SK-N-SH (cell line): ENCODE results near the gene CORO1A. TPM values are rescaled to one million over a fixed set of nuclear protein-coding genes. Genes with fewer than 3 reads are reported as not detected.
"Not testable (repeated sequence)": the region's sequence is repeated elsewhere in the genome, so short reads cannot be mapped to it uniquely, and the experiment has no call there.

Source experiments
- CTCF ChIA-PET: fragments of 300-600, 350-600 bp; formaldehyde crosslinking; extraction: SDS; loops from one replicate; lab custom pipeline; 2021; lab: Yijun Ruan, JAX
- POLR2A ChIA-PET: fragments of 350-600 bp; sonication (Branson Sonifier 250); formaldehyde crosslinking; extraction: SDS; loops from one replicate; lab custom pipeline; 2020; ENCODE audit warnings: antibody characterized with exemption, inconsistent platforms; lab: Yijun Ruan, JAX
- DNase-seq: peaks from one replicate; pipeline ENCODE4 v3.0.0; 2012
- H2AFZ ChIP-seq: fragments of 200-600 bp; sonication (generic); 2 replicates; pipeline ENCODE4 v1.8.1; 2016; ENCODE audit warnings: antibody characterized with exemption, mild to moderate bottlenecking, low read depth
- H3F3A ChIP-seq: fragments of 200-600 bp; sonication (generic); replicated peaks from 2 replicates; pipeline ENCODE3; 2016; ENCODE audit warnings: antibody characterized with exemption, mild to moderate bottlenecking; ENCODE audit not compliant: insufficient read depth
- H3K27ac ChIP-seq, 2 experiments: fragments of 200-500 bp in 1 of 2; fragments of 200-600 bp in 1 of 2; sonication (Bioruptor generic) in 1 of 2; sonication (generic), shearing (Covaris generic) in 1 of 2; 2 replicates each; pipeline versions ENCODE4 v1.5.1 to v1.6.1; 2014 to 2016; ENCODE audit warnings: low read depth in 2 of 2, inconsistent platforms in 1 of 2, low read length in 1 of 2, mild to moderate bottlenecking in 1 of 2, mixed read lengths in 1 of 2
- H3K27me3 ChIP-seq: fragments of 200-600 bp; sonication (generic), shearing (Covaris generic); 2 replicates; pipeline ENCODE4 v1.6.1; 2016; ENCODE audit warnings: mixed run types; ENCODE audit not compliant: insufficient read depth
- H3K36me3 ChIP-seq, 2 experiments: fragments of 200-500 bp in 1 of 2; fragments of 200-600 bp in 1 of 2; sonication (Bioruptor generic) in 1 of 2; sonication (generic) in 1 of 2; replicated peaks in 1 of 2; 2 replicates each; pipeline versions ENCODE3 to v1.5.1; 2014 to 2016; ENCODE audit warnings: low read length in 1 of 2, mild to moderate bottlenecking in 1 of 2; ENCODE audit not compliant: insufficient read depth in 2 of 2, control insufficient read depth in 1 of 2
- H3K4me1 ChIP-seq, 2 experiments: fragments of 200-500 bp in 1 of 2; fragments of 200-600 bp in 1 of 2; sonication (Bioruptor generic) in 1 of 2; sonication (generic), shearing (Covaris generic) in 1 of 2; 2 replicates each; pipeline versions ENCODE4 v1.5.1 to v1.6.1; 2014 to 2016; ENCODE audit warnings: low read depth in 1 of 2, low read length in 1 of 2, mixed run types in 1 of 2; ENCODE audit not compliant: insufficient read depth in 2 of 2, control insufficient read depth in 1 of 2
- H3K4me2 ChIP-seq: fragments of 200-600 bp; sonication (generic), shearing (Covaris generic); 2 replicates; pipeline ENCODE4 v1.6.1; 2017; ENCODE audit warnings: mixed run types
- H3K4me3 ChIP-seq, 2 experiments: fragments of 200-500 bp in 1 of 2; fragments of 200-600 bp in 1 of 2; sonication (Bioruptor generic) in 1 of 2; sonication (generic), shearing (Covaris generic) in 1 of 2; 2 replicates each; pipeline versions ENCODE4 v1.5.1 to v1.8.1; 2014 to 2016; ENCODE audit warnings: low read depth in 2 of 2, inconsistent platforms in 1 of 2, low read length in 1 of 2, mild to moderate bottlenecking in 1 of 2, mixed read lengths in 1 of 2, moderate library complexity in 1 of 2
- H3K79me2 ChIP-seq: fragments of 200-600 bp; sonication (generic); 2 replicates; pipeline ENCODE4 v1.8.1; 2017; ENCODE audit warnings: mild to moderate bottlenecking; ENCODE audit not compliant: insufficient read depth
- H3K9ac ChIP-seq: fragments of 200-600 bp; sonication (generic); 2 replicates; pipeline ENCODE4 v1.6.1; 2017; ENCODE audit warnings: mixed run types
- H3K9me2 ChIP-seq: fragments of 200-600 bp; sonication (generic); 2 replicates; pipeline ENCODE4 v1.6.1; 2017; ENCODE audit warnings: mixed run types
- H3K9me3 ChIP-seq: fragments of 200-600 bp; sonication (generic); 2 replicates; pipeline ENCODE4 v1.6.1; 2017; ENCODE audit warnings: mixed run types, mild to moderate bottlenecking, moderate library complexity
- H4K20me1 ChIP-seq: fragments of 200-600 bp; sonication (generic); 2 replicates; pipeline ENCODE4 v1.6.1; 2017; ENCODE audit warnings: mild to moderate bottlenecking, mixed run types; ENCODE audit not compliant: insufficient read depth
- WGBS: methylation state at CpG from one replicate; pipeline ENCODE4 v1.1.6; 2017; ENCODE audit warnings: low lambda C conversion rate; 5-methylcytosine and 5-hydroxymethylcytosine counted together
- polyA plus RNA-seq, 3 experiments: library from polyadenylated mRNA; depleted of rRNA; stranded (reverse); fragments of >200 nt; gene quantifications; 2 replicates each; pipeline ENCODE4 v1.2.3, GENCODE V29; 2012

CORO1A gene
- polyA plus RNA-seq, 1 of the 3 experiments (the other 2 are of a cell fraction) = 13.5 TPM

GRCh38 chr16:30205541-30206236 is 22.3 kb downstream of the CORO1A start:
- H3K9ac ChIP-seq, H2AFZ ChIP-seq, H3K27ac ChIP-seq, H3K27me3 ChIP-seq, H3K36me3 ChIP-seq, H3K9me2 ChIP-seq, H3K79me2 ChIP-seq, H4K20me1 ChIP-seq, H3K4me1 ChIP-seq, H3K9me3 ChIP-seq, H3F3A ChIP-seq, POLR2A ChIA-PET, DNase-seq, CTCF ChIA-PET: not testable (repeated sequence)
- peak overlapping the region in 1 of 2 experiments; percentile 50; a peak in 2 of 4 replicates for H3K4me3 ChIP-seq
- H3K4me2 ChIP-seq = peak overlapping the region; percentile 73
- 0% methylated on average over 6 of the region's 52 CpGs for WGBS

GRCh38 chr16:30206252-30206651 is 22.9 kb downstream of the CORO1A start:
- H3K4me1 ChIP-seq, H3K4me2 ChIP-seq, CTCF ChIA-PET, H3F3A ChIP-seq, DNase-seq, H3K9me2 ChIP-seq, H2AFZ ChIP-seq, H3K79me2 ChIP-seq, H3K27me3 ChIP-seq, H3K9ac ChIP-seq, POLR2A ChIA-PET, H4K20me1 ChIP-seq, H3K27ac ChIP-seq, H3K9me3 ChIP-seq, H3K36me3 ChIP-seq: not testable (repeated sequence)
- H3K4me3 ChIP-seq = peak overlapping the region in 1 of 2 experiments; percentile 50; a peak in 1 of 4 replicates
- no CpG with 5 or more reads among the region's 33 CpGs for WGBS

GRCh38 chr16:30207063-30207704 is 23.8 kb downstream of the CORO1A start:
- H3K9me2 ChIP-seq, CTCF ChIA-PET, H3K27me3 ChIP-seq, H3K79me2 ChIP-seq, H3K9ac ChIP-seq, H3K4me3 ChIP-seq, H3K9me3 ChIP-seq, H2AFZ ChIP-seq, H3K4me1 ChIP-seq, H3F3A ChIP-seq, H4K20me1 ChIP-seq, DNase-seq, H3K27ac ChIP-seq, H3K4me2 ChIP-seq, H3K36me3 ChIP-seq: not testable (repeated sequence)
- POLR2A ChIA-PET = interaction anchor here (0.6 kb wide), 1 partner anchor 144 kb away, joined by 3 read pairs; no protein-coding TSS in a partner anchor
- WGBS = 17% methylated on average over 2 of the region's 9 CpGs

GRCh38 chr16:30209032-30209431 is 25.6 kb downstream of the CORO1A start:
- POLR2A ChIA-PET, H3F3A ChIP-seq: not testable (repeated sequence)
- 85% methylated on average over 4 of the region's 6 CpGs for WGBS

GRCh38 chr16:30211414-30211813 is 28.0 kb downstream of the CORO1A start:
- H3K9me2 ChIP-seq, DNase-seq, H3K36me3 ChIP-seq, H3K27ac ChIP-seq, H3K27me3 ChIP-seq, H4K20me1 ChIP-seq, H3K4me2 ChIP-seq, H3K9ac ChIP-seq, H3K4me1 ChIP-seq, H3F3A ChIP-seq, H3K9me3 ChIP-seq, CTCF ChIA-PET, POLR2A ChIA-PET, H3K79me2 ChIP-seq, H3K4me3 ChIP-seq, H2AFZ ChIP-seq: not testable (repeated sequence)
- WGBS = no CpG with 5 or more reads among the region's 4 CpGs

More at GRCh38 chr16:30209032-30209431, 25.6 kb downstream of the CORO1A start:
- H3K27ac ChIP-seq, H3K9me2 ChIP-seq, H3K79me2 ChIP-seq, H3K4me1 ChIP-seq, H3K27me3 ChIP-seq, DNase-seq, H3K9me3 ChIP-seq, H3K4me3 ChIP-seq, CTCF ChIA-PET, H3K36me3 ChIP-seq, H4K20me1 ChIP-seq, H3K4me2 ChIP-seq, H2AFZ ChIP-seq, H3K9ac ChIP-seq: not testable (repeated sequence)

- H4K20me1 ChIP-seq, H3K27ac ChIP-seq, H3K4me3 ChIP-seq, H3K79me2 ChIP-seq, CTCF ChIA-PET, POLR2A ChIA-PET, H3K27me3 ChIP-seq, H2AFZ ChIP-seq, H3K9ac ChIP-seq, H3F3A ChIP-seq, H3K4me1 ChIP-seq, H3K4me2 ChIP-seq, H3K36me3 ChIP-seq, DNase-seq, H3K9me3 ChIP-seq, H3K9me2 ChIP-seq: not testable (repeated sequence)
- 82% methylated on average over 4 of the region's 5 CpGs for WGBS
Observed at GRCh38 chr16:30217082-30217481, 33.7 kb downstream of the CORO1A start.
